ENCODE measurements around the gene TPBG.
A peak's percentile ranks its signal among the peaks of the same experiment; 100 is the strongest.
"Not testable (repeated sequence)": the region's sequence is repeated elsewhere in the genome, so short reads cannot be mapped to it uniquely, and the experiment has no call there.

TPBG gene

DNA sequence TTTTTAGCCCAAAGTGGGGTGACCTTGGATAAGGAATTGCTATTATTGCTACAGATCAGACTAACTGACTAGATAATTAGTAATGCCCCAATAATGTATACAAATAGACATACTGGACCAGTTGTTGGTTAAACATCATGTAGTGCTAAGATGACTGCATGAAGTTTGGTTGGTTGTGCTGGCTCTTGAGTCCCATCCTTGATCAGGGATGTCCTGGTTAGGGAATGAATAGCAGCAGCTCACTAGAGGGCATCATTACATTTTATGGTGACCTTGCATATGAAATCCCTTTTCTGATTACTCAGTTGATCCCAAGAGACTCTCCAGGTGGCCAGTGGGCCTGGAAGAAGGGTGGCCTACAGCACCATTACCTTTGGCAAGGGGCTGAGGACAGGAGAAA, 10.9 kb downstream of the TPBG start:
- no peak for DNase-seq (ENCODE audit: low spot score)

DNA sequence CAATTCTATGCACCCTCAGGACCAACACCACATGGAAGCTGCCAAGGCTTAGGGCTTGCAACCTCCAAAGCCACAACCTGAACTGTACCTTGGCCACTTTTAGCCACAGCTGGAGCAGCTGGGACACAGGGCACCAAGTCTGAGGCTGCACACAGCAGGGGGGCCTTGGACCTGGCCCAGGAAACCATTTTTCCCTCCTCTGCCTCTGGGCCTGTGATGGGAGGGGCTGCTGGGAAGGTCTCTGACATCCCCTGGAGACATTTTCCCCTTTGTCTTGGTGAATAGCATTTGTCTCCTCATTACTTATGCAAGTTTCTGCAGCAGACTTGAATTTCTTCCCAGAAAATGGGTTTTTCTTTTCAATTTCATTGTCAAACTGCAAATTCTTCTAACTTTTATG, 13.0 kb downstream of the TPBG start:
- DNase-seq (ENCODE audit: low spot score): no peak

DNA sequence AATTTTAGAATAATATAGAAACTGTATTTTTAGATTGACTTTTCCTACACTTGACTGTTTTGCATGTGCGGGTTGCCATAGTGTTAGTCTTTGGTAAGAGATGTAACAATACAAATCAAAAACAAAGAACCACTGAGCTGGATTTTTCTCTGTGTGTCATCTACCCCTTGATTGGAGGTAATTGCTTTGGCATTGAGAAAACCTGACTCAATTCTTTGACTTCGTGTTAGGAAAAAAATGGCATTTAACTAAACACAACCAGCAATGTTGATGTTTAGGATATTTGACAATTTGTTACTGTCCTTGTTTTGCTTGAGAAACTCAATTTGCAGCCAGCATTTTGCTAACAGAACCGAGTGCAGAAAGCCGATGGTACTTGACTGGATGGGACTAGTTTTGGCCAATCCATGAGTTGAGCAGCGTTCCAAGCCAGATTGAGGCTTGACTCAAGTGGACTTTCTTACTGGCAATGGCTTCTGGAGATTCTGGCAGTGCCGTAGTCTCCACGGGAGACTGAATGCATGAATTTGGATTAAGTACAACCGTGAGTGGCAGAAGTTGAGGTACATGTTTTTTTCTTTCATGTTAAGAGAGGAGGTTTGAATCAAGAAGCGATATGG, 17.1 kb downstream of the TPBG start:
- DNase-seq (ENCODE audit: low spot score): no peak

GRCh38 chr6:82381278-82381677, 17.7 kb downstream of the TPBG start:
- DNase-seq (ENCODE audit: low spot score): no peak

- DNase-seq (ENCODE audit: low spot score): peak; percentile 11
Measured at GRCh38 chr6:82385102-82385501, 21.5 kb downstream of the TPBG start.

GRCh38 chr6:82385546-82385945, 21.9 kb downstream of the TPBG start:
- DNase-seq (ENCODE audit: low spot score): peak; percentile 8

- peak; percentile 45 for DNase-seq (ENCODE audit: low spot score)
Measured at GRCh38 chr6:82385961-82386360, 22.3 kb downstream of the TPBG start.

GRCh38 chr6:82394770-82395169, 31.2 kb downstream of the TPBG start:
- DNase-seq (ENCODE audit: low spot score): not testable (repeated sequence)

DNA sequence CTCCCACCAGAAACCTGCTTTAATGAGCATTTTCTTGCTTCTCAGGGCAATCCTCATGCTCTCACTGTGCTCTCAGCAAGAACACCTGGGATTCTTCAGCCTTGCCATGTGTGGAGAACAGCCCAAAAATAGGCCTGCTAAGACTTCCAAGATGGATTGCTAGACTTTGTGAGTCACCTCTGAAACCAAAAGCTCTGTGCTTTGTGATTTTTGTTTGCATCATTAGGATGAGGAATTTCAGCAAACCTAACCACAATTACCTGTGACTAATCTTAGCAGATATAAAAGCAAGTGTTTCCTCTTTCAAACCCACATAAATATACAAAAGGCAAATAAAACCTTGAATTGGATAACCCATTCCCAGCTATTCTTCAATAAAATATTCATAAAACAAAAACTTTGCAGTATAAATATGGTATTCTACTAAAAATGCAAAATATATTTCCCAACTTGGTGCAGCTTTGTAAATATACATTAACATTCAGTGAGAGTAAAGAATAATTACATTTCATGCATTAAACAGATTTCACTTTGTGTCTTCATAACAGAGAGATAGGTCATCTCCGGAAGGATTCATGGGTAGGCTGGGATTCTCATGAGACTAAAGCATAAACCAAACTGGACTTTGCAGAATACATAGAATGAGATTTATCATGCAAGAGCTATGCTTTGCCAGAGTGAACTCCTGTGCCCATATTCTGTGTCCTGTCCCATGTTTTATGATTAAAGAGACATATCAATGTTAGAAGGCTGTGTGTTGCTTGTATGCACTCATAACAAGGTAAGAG, 33.5 kb downstream of the TPBG start:
- peak; percentile 97 for DNase-seq (ENCODE audit: low spot score)

GRCh38 chr6:82397962-82398692, 34.5 kb downstream of the TPBG start:
- peak; percentile 66 for DNase-seq (ENCODE audit: low spot score)

DNA sequence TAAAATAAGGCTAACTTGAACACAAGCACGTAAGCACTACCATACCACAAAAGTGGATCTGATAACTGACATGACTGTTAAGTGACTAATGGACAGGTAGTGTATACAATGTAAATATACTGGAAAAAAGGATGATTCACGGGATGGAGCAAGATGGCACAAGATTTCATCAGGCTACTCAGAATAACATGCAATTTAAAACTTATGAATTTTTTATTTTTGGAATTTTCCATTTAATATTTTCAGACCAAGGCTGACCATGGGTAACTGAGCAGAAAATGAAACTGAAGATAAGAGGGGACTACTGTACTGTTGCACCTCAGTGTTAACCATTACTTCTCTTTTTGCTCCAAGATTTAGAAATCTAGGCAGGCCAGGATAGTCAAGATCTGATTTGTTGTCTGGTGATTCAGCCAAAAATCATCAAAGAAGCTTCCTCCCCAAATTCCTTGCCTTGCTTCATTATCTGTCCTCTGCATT, 45.4 kb downstream of the TPBG start:
- DNase-seq (ENCODE audit: low spot score): peak; percentile 11

- DNase-seq (ENCODE audit: low spot score): no peak
Measured at GRCh38 chr6:82410151-82410648, 46.6 kb downstream of the TPBG start.

- DNase-seq (ENCODE audit: low spot score): no peak
Measured at GRCh38 chr6:82413868-82414267, 50.3 kb downstream of the TPBG start.

GRCh38 chr6:82415820-82416219, 52.2 kb downstream of the TPBG start:
- DNase-seq (ENCODE audit: low spot score): no peak

- no peak for DNase-seq (ENCODE audit: low spot score)
Measured at GRCh38 chr6:82416346-82416745, 52.7 kb downstream of the TPBG start.

Data from kidney tubule cell (primary cell).